ELR (cell line): ENCODE measurements around the gene GCH1.
"Not testable (repeated sequence)": the region's sequence is repeated elsewhere in the genome, so short reads cannot be mapped to it uniquely, and the experiment has no call there.

Experiments
- DNase-seq: peaks from one replicate; pipeline ENCODE4 v3.0.0-alpha.2; 2015; ENCODE audit warnings: low read depth

Gene GCH1

GRCh38 chr14:54818201-54819133 is 84.2 kb downstream of the GCH1 start:
- DNase-seq = peak; percentile 78

GRCh38 chr14:54817506-54817905 is 85.1 kb downstream of the GCH1 start:
- DNase-seq = no peak

DNA sequence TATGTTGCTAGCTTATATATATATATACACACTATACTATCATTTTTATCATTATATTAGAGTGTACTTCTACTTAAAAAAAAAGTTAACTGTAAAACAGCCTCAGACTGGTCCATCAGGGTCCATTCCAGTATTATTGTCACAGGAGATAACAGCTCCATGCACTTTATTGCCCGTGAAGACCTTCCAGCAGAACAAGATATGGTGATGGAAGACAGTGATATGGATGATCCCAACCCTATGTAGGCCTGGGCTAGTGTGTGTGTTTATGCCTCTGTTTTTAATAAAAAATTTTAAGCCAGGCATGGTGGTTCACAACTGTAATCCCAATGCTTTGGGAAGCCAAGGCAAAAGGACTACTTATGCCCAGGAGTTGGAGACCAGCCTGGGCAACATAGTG is 86.2 kb downstream of the GCH1 start:
- no peak for DNase-seq

- no peak for DNase-seq
Observed at GRCh38 chr14:54815515-54815914, 87.1 kb downstream of the GCH1 start.

DNA sequence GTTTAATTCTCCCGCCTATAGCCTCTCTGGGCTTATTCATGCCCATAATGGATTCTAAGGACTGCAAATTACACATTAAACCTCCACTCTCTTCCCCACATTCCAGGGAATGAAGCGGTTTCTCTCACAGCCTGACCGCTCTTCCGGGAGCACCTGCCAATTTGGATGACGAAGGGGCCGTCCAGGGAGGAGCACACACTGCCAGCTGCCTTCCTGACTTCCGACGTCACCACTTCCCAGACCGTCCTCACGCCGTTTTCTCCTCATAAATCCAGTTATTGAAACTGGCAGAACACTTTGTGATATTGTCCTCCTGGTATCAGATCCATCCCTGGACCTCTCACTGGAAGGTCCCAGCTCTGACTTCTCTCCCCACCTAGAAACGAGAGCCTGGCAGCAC is 87.6 kb downstream of the GCH1 start:
- DNase-seq = no peak

- peak; percentile 30 for DNase-seq
Observed at GRCh38 chr14:54814076-54814475, 88.5 kb downstream of the GCH1 start.

DNA sequence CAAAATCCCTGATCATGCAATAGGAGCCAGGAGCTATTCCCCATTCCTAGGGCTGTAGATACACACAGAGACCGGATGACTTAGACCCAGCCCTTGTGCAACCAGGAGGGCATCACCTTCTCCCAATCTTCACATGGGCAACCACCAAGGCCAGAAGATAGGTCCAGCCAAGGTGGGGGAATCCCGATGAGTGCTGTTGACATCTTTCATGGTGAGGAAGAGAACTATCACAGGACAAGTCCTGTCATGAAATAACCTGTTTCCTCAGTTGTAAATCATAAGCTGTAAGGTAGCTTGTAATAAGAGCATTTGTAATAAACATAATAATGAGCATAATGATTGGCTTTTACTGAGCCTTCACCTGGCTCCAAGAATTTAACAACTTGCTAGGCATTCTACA is 89.5 kb downstream of the GCH1 start:
- no peak for DNase-seq

DNA sequence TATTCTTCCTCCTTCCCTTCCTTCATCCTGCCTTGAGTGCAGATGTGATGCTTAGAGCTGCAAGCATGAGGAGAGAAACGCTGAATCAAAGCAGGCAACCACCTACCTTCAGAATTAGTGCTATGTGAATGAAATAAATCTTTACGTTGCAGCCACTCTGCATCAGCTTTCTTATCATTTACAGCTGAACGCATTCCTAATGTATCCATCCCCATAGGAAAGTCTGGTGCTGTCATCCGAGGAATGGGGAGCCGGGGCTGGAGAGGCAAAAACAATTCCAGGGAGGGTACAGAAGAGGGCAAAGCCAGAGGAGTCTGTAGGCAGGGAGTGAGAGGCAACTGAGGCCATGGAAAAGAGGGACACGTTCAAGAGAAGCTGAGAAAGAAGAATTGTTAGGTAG is 90.0 kb downstream of the GCH1 start:
- no peak for DNase-seq

GRCh38 chr14:54809767-54810166 is 92.9 kb downstream of the GCH1 start:
- no peak for DNase-seq

DNA sequence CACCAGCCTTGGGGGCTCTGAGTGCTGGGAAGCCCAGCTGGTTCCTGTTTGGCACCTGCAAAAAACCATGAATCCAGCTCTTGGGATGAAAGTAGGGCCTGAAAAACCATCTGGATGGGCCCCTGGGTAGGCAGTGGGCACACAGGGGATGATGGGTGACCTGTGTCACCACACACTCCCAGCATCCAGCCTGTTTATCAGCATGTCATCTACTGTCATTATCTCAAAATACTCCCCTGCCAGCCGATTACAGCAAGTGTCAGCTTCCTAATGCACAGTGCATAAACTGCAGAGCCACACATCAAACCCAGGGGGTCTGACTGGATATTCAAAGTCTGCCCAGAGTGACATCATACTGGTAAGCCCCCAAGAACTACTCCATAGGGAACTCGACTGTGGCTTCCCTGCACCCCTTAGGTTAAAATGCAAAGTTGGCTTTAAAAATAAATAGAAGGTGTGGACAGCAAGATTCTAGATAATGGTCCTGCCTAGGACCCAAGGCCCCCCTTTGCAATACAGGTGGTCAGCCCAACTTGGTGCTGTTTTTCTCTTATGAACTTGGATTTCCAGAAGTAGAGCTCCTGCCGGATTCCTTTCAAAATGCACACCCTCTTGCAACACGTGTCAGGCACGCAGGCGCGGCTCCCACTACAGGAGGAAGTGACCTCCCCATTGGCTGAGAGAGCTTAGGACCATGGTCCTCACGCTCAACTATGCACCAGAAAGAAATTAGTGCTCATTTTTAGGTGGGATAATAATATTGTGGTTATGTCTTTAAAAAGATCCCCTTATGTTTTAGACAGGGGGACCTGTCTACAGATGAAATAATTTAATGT is 94.1 kb downstream of the GCH1 start:
- no peak for DNase-seq

DNA sequence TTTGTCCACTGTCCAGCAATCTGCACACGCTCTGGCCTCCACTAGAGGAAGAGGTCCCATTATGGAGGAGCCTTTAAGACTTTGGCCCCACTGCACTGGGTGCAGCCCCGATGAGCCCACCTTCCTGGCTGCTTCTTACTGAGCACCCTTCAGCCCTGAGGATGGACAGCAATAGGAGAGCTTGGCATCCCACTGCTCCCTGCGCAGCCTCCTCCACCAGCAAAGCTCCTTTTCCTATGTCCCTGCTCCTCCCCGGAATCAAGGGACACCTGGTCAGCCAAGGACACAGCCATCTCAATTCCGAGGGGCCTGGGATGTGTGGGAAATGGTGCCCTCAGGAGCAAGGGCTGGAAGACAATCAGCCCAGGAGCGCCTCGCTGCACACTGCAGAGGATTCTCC is 94.7 kb downstream of the GCH1 start:
- no peak for DNase-seq

- no peak for DNase-seq
Observed at GRCh38 chr14:54807428-54807827, 95.2 kb downstream of the GCH1 start.

DNA sequence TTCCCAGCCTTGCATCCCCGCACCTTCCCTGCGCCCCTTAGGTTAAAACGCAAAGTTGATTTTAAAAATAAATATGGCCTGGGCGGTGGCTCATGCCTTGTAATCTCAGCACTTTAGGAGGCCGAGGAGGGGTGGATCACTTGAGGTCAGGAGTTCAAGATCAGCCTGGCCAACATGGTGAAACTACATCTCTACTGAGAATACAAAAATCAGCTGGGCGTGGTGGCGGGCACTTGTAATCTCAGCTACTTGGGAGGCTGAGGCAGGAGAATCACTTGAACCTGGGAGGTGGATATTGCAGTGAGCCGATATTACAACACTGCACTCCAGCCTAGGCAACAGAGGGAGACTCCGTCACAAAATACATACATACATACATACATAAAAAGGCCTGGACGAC is 96.0 kb downstream of the GCH1 start:
- DNase-seq = no peak

DNA sequence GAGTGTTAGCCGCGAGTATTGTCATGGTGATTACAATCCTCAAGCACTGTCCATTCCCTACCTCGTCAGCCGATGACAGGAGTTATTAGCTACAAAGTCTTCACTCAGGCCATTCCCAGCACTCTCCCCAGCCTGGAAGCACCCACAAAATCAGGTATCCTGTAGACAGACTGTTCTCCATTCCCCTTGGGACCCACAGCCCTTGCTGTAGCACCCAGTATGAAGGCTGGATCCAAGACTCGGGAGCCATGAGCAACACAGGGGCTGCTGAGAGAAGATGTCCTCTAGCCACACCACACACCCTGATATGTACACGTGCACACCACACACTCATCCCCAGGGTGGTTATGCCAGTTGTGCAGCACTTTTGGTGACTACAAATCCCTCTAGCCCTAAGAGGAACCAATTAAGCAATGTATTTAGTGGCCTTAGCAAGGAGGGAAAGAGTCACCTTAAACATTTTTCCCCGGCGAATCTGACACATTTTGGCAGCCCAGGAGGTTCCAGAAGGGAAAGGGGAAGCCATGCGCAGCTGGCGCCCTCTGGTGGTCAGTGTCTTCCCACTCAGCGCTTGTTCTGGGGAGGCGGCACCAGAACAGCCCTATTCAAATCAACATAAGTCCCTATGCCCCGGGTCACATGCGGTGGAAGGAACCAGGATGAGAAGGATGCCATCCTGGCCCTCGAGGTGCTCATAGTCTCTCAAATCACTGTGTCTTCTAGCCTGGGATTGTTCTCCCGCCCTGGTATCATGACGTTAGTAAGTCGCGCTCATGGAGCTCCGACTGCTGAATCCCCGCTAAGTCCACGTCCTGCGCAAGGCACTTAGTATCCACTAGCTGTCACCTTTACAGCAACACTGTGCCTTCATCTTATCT is 96.9 kb downstream of the GCH1 start:
- DNase-seq = peak; percentile 86

DNA sequence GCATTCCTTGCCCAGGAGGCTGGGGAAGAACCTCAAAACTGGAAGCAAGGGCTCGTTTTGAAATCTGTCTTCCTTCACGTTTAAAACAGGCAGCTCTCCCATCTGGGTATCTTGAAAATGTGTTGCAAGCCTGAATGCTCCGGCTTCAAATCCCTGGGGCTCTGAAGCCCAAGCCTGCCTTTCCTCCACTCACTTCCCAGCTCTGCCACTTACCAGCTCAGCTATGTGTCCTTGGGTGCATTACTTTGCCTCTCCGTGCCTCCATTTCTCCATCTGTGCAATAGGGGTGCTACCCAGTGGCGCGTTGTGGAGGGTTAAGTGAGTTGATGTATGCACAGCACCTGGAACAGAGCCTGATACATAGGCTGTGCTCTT is 97.6 kb downstream of the GCH1 start:
- DNase-seq = no peak

DNA sequence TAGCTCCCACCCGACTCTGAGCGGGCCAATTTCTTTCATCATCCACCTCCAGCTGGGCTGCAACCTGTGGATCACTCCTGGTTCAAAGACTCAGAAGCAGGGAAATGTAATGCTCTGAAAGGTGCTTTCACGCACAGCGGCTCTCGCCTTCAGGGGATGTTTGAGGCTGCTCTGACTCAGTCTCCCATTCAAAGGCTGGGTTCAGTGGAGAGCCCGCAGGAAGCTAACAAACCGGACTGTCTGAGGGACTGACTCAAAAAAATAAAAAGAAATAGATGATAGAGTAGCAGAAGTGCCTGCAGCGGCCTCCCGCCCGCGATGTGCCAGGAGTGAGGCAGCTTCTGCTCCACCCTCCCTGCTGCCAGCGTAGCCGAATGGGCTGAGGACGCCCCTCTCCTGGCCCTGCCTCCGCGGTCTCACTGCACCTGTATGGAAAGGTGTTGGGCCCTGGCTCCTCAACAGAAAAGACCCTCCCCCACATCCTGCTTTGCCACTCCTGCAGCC is 98.0 kb downstream of the GCH1 start:
- no peak for DNase-seq

- DNase-seq = peak; percentile 27
Observed at GRCh38 chr14:54803926-54804537, 98.6 kb downstream of the GCH1 start.

DNA sequence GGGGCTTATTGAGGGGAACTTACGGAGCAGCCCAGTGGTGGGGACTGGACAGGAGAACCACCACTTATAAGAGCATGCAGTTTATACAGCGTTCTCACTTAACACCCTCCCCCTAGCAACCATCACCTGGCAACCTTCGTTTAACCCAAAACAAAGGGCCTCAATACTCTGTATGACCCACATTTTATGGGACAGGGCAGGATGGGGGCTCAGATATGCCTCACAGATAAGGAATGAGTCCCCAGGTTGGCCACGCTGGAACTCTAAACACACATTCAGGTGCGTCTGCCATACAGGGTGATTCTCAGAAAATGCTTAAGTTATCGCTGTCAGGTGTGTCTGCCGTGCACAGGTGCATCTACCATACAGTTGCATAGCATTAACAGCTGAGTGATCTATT is 99.2 kb downstream of the GCH1 start:
- DNase-seq = no peak

GRCh38 chr14:54801482-54801881 is 101.1 kb downstream of the GCH1 start:
- DNase-seq = not testable (repeated sequence)

- DNase-seq = no peak
Observed at GRCh38 chr14:54798465-54799124, 104.0 kb downstream of the GCH1 start.

DNA sequence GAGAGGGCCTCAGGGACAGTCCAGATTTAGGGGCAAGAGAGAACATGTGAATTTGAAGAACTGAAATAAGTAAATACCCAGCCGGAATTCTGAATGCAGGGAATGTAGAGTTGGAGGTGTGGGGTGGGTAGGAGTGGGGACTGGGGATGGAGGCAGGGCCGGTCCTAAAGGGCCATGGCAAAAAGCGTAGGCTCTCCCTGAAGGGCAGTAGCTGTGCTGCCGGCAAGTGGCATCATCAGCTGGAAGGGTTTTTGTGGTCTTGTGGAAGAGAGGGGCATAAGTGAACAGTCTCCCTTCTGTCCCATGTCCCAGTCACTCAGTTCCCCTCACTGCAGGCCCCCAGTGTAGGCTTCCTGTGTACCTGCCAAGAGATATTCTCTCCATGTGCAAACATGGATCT is 104.6 kb downstream of the GCH1 start:
- no peak for DNase-seq
